CD14-positive monocyte (primary cell): Measurements from ENCODE around the gene WLS. TPM values are rescaled to one million over a fixed set of nuclear protein-coding genes. Genes with fewer than 3 reads are reported as not detected.
A peak's percentile ranks its signal among the peaks of the same experiment; 100 is the strongest.

ENCODE experiments used
- DNase-seq, 3 donors: peaks; one replicate each; pipeline ENCODE4 v3.0.0-alpha.2; 2011 to 2022
- H2AFZ ChIP-seq: 2 replicates; pipeline ENCODE4 v1.6.0; 2012; ENCODE audit warnings: mild to moderate bottlenecking, low read depth, low read length, inconsistent platforms; ENCODE audit not compliant: insufficient read depth, poor library complexity, severe bottlenecking
- H3K27ac ChIP-seq, 2 donors: 1 replicate in 1 of 2; 2 replicates in 1 of 2; pipeline ENCODE4 v1.5.1; 2012 to 2013; ENCODE audit warnings: low read length in 2 of 2, control low read depth in 1 of 2, inconsistent platforms in 1 of 2, low read depth in 1 of 2, mild to moderate bottlenecking in 1 of 2
- H3K27me3 ChIP-seq, 2 donors: one replicate each; pipeline versions ENCODE4 v1.6.0 to v1.6.1; 2011 to 2013; ENCODE audit warnings: low read length in 2 of 2; ENCODE audit not compliant: control insufficient read depth in 2 of 2, insufficient read depth in 2 of 2
- H3K36me3 ChIP-seq, 2 donors: replicated peaks in 1 of 2; 1 replicate in 1 of 2; 2 replicates in 1 of 2; pipeline versions ENCODE4 v1.5.1 to v1.6.1; 2012 to 2013; ENCODE audit warnings: low read length in 2 of 2, control low read depth in 1 of 2, inconsistent platforms in 1 of 2, mild to moderate bottlenecking in 1 of 2; ENCODE audit not compliant: insufficient read depth in 2 of 2, control insufficient read depth in 1 of 2
- H3K4me1 ChIP-seq, 2 donors: 1 replicate in 1 of 2; 2 replicates in 1 of 2; pipeline versions ENCODE4 v1.5.1 to v1.6.1; 2012 to 2013; ENCODE audit warnings: low read length in 2 of 2, control low read depth in 1 of 2, inconsistent platforms in 1 of 2, mild to moderate bottlenecking in 1 of 2, moderate library complexity in 1 of 2; ENCODE audit not compliant: insufficient read depth in 2 of 2, control insufficient read depth in 1 of 2
- H3K4me2 ChIP-seq: replicated peaks from 2 replicates; pipeline ENCODE3; 2012; ENCODE audit warnings: low read length, moderate library complexity, mild to moderate bottlenecking; ENCODE audit not compliant: poor library complexity, severe bottlenecking; ENCODE audit errors: extremely low read depth
- H3K4me3 ChIP-seq, 3 experiments: fragments of 200-600 bp in 1 of 3; sonication (generic) in 1 of 3; replicated peaks in 1 of 3; 1 replicate in 2 of 3; 2 replicates in 1 of 3; pipeline ENCODE4 v1.5.1; 2011 to 2013; ENCODE audit warnings: low read length in 3 of 3, mild to moderate bottlenecking in 3 of 3, control low read depth in 2 of 3, low read depth in 2 of 3, inconsistent platforms in 1 of 3, moderate library complexity in 1 of 3
- H3K79me2 ChIP-seq: 2 replicates; pipeline ENCODE4 v1.6.0; 2012; ENCODE audit warnings: mild to moderate bottlenecking, control low read depth, inconsistent platforms, low read length, moderate library complexity; ENCODE audit not compliant: insufficient read depth
- H3K9ac ChIP-seq: 2 replicates; pipeline ENCODE4 v1.6.0; 2017; ENCODE audit warnings: low read length, mild to moderate bottlenecking; ENCODE audit not compliant: insufficient read depth, poor library complexity, severe bottlenecking
- H3K9me3 ChIP-seq, 2 donors: replicated peaks in 1 of 2; 1 replicate in 1 of 2; 2 replicates in 1 of 2; pipeline versions ENCODE4 v1.5.1 to v1.6.1; 2012 to 2013; ENCODE audit warnings: low read length in 2 of 2, control low read depth in 1 of 2; ENCODE audit not compliant: control insufficient read depth in 1 of 2, insufficient read depth in 1 of 2
- H4K20me1 ChIP-seq: 2 replicates; pipeline ENCODE4 v1.6.0; 2012; ENCODE audit warnings: mild to moderate bottlenecking, low read length, control low read depth, moderate library complexity; ENCODE audit not compliant: insufficient read depth
- H3K27ac Mint-ChIP-seq, 7 donors: one replicate each; pipeline ENCODE4 v1.8.0; 2020; ENCODE audit warnings: mild to moderate bottlenecking in 7 of 7, mixed read lengths in 7 of 7, moderate library complexity in 6 of 7, inconsistent platforms in 2 of 7
- H3K27me3 Mint-ChIP-seq, 3 donors: one replicate each; pipeline ENCODE4 v1.8.0; 2021 to 2022; ENCODE audit warnings: low read depth in 3 of 3, mild to moderate bottlenecking in 3 of 3, mixed read lengths in 3 of 3, moderate library complexity in 3 of 3, inconsistent platforms in 1 of 3
- H3K36me3 Mint-ChIP-seq, 2 donors: one replicate each; pipeline ENCODE4 v1.8.0; 2020; ENCODE audit warnings: mixed read lengths in 2 of 2, inconsistent platforms in 1 of 2, mild to moderate bottlenecking in 1 of 2
- H3K4me1 Mint-ChIP-seq: one replicate; pipeline ENCODE4 v1.8.0; 2020; ENCODE audit warnings: mild to moderate bottlenecking, mixed read lengths
- H3K4me3 Mint-ChIP-seq, 2 donors: one replicate each; pipeline ENCODE4 v1.8.0; 2020; ENCODE audit warnings: mild to moderate bottlenecking in 2 of 2, mixed read lengths in 2 of 2, moderate library complexity in 1 of 2
- H3K9me3 Mint-ChIP-seq, 7 donors: one replicate each; pipeline ENCODE4 v1.8.0; 2020 to 2022; ENCODE audit warnings: mixed read lengths in 7 of 7, mild to moderate bottlenecking in 6 of 7, moderate library complexity in 6 of 7, inconsistent platforms in 2 of 7
- CTCF ChIP-seq: fragments of 200-600 bp; IDR thresholded peaks from one replicate; pipeline ENCODE4 v1.8.0; 2022; ENCODE audit warnings: antibody characterized with exemption, mild to moderate bottlenecking
- WGBS: methylation state at CpG from one replicate; pipeline ENCODE4 v1.1.5; 2013; ENCODE audit warnings: missing lambda C conversion rate; ENCODE audit not compliant: insufficient coverage; 5-methylcytosine and 5-hydroxymethylcytosine counted together
- intact Hi-C, 2 donors: fragments of 100-400 bp; cut with micrococcal nuclease; formaldehyde crosslinking; loops; one replicate each; pipeline versions ENCODE4 v1.15.0 to v1.15.1; 2023
- polyA plus RNA-seq, 3 donors: library from polyadenylated mRNA; depleted of rRNA in 1 of 3; unstranded in 2 of 3; stranded (reverse) in 1 of 3; fragments of 300-500 nt in 2 of 3; fragments of >200 nt in 1 of 3; fragmentation: Illumina TruSeq in 2 of 3; gene quantifications; 1 replicate in 2 of 3; 2 replicates in 1 of 3; pipeline ENCODE4 v1.2.3, GENCODE V29; 2012 to 2021

WLS gene
- polyA plus RNA-seq, 3 donors, result 29.8 to 46.3 (median 34.6) TPM

GRCh38 chr1:68191717-68192116, 40.6 kb downstream of the WLS start:
- Mint-ChIP-seq H3K27me3 (peaks cover 0 to 3% (median 0%) of the 10 kb centered on the region in 3 donors), H3K36me3 (peaks cover 56% of the 10 kb centered on the region in 2 donors), H3K27ac (no peak overlapping the region), H3K9me3 (peaks cover 0 to 3% (median 1%) of the 10 kb centered on the region in 7 donors), H3K4me3 (no peak overlapping the region), H3K4me1 (no peaks in the 10 kb centered on the region)
- Histone ChIP-seq H2AFZ (no peak overlapping the region), H3K4me1 (no peaks in the 10 kb centered on the region), H4K20me1 (no peaks in the 10 kb centered on the region), H3K27ac (no peak overlapping the region), H3K4me2 (no peak overlapping the region), H3K9ac (no peak overlapping the region), H3K4me3 (no peak overlapping the region), H3K9me3 (no peaks in the 10 kb centered on the region), H3K79me2 (no peaks in the 10 kb centered on the region), H3K27me3 (no peaks in the 10 kb centered on the region), H3K36me3 (peaks cover 24 to 57% of the 10 kb centered on the region in 2 donors)
- TF ChIP-seq CTCF, result no peak
- WGBS, result 100% methylated on average over 1 of the region's 2 CpGs
- intact Hi-C loops, result no loop called here
- no peak for DNase-seq

DNA sequence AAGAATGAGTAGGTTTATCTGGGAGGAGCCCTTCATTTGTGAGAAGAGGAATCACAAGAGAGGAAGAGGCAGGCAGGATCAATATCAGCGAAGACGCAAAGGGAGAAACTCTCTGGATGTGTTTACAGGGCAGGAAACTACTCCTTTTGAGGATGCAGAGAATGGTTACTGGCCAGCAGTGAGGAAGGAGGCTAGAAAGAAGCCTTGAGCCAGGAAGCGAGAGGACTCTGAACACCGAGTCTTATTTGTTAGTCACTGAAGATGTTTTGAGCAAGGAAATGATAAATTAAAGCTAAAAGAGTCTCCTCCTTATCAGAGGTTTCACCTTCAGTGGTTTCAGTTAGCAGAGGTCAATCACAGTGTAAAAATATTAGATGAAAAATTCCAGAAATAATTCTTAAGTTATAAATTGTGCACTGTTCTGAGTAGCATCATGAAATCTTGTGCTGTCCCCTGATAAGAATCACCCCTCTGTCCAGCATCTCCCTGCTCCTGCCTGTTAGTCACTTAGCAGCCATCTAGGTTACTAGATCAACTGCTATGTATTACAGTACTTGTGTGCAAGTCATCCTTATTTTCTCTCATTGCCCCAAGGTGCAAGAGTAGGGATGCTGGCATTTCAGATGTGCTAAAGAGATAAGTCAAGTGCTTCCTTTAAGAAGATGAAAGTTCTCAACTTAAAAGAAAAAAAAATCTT, 43.5 kb downstream of the WLS start:
- no peaks in the 10 kb centered on the region for H3K9me3 ChIP-seq
- no peak overlapping the region for H3K27ac ChIP-seq
- 94% methylated on average over 2 of the region's 4 CpGs for WGBS
- H3K4me2 ChIP-seq, result no peak overlapping the region
- H3K27me3 ChIP-seq, result no peaks in the 10 kb centered on the region
- no peak overlapping the region for H3K4me3 Mint-ChIP-seq
- H3K27ac Mint-ChIP-seq, result peak overlapping the region in 1 of 7 donors; percentile 15
- H3K27me3 Mint-ChIP-seq, result peaks cover 0 to 3% (median 0%) of the 10 kb centered on the region in 3 donors
- H2AFZ ChIP-seq, result no peak overlapping the region
- H3K36me3 Mint-ChIP-seq, result peaks cover 68 to 70% of the 10 kb centered on the region in 2 donors
- no peak overlapping the region for H3K9ac ChIP-seq
- no peaks in the 10 kb centered on the region for H3K79me2 ChIP-seq
- H3K36me3 ChIP-seq, result peaks cover 26 to 73% of the 10 kb centered on the region in 2 donors
- TF ChIP-seq CTCF, result no peak
- H3K4me1 Mint-ChIP-seq, result no peaks in the 10 kb centered on the region
- DNase-seq, result no peak
- H4K20me1 ChIP-seq, result no peaks in the 10 kb centered on the region
- H3K4me1 ChIP-seq, result no peaks in the 10 kb centered on the region
- H3K4me3 ChIP-seq, result no peak overlapping the region
- peaks cover 0 to 3% (median 1%) of the 10 kb centered on the region in 7 donors for H3K9me3 Mint-ChIP-seq
- intact Hi-C loops, result no loop called here
